Measurements from ENCODE around the gene PPFIA1. TPM values are rescaled to one million over a fixed set of nuclear protein-coding genes. Genes with fewer than 3 reads are reported as not detected.

PPFIA1 gene
- total and polyA plus RNA-seq, 7 donors, result 13.2 to 62.1 (median 43.4) TPM

DNA sequence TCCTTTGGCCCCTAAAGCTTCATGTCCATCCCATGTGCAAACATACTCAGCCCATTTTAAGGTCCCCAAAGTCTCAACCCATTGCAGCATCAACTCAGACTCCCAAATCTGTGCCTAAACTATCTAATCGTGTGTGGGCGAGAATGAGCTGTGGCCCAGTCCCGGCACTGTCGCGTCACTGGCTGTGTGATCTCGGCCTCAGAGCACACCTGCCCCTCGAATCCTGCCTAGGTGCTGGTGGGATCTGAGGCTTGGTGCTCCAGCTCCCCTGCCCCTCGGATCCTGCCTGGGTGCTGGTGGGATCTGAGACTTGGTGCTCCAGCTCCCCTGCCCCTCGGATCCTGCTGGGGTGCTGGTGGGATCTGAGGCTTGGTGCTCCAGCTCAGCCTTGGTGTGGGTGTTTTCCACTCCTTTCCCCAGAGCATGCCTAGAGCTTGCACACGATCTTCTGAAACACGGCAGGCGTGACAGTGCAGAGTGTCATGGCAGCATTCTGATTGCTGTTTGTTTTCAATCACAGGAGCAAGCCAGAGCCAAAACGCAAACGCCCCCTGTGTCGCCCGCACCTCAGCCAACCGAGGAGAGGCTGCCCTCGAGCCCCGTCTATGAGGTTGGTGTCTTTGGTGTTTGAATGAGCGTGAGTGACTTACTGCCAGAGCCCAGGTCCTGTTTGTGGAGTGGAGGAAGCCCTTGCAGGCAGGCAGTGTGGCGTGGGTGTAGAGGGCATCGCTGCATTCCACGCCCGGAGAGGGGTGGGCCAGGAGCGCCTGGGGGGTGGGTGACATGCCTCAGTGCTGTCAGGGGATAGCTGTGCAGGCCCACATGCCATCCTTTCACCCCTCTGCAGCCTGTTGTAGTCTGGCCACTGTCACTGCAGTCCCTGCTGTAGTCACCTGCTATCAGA lies 160.4 kb downstream of the PPFIA1 start:
- WGBS, 2 donors, result 94 to 95% methylated on average over 25 of the region's 25 CpGs
- Histone ChIP-seq H3K4me1 (no peaks in the 10 kb centered on the region), H3K27me3 (no peaks in the 10 kb centered on the region), H3K4me3 (no peak overlapping the region), H3K27ac (no peak overlapping the region), H3K36me3 (peaks cover 53 to 98% (median 71%) of the 10 kb centered on the region in 4 donors), H3K9me3 (no peaks in the 10 kb centered on the region)
- TF ChIP-seq, protein P1, sequence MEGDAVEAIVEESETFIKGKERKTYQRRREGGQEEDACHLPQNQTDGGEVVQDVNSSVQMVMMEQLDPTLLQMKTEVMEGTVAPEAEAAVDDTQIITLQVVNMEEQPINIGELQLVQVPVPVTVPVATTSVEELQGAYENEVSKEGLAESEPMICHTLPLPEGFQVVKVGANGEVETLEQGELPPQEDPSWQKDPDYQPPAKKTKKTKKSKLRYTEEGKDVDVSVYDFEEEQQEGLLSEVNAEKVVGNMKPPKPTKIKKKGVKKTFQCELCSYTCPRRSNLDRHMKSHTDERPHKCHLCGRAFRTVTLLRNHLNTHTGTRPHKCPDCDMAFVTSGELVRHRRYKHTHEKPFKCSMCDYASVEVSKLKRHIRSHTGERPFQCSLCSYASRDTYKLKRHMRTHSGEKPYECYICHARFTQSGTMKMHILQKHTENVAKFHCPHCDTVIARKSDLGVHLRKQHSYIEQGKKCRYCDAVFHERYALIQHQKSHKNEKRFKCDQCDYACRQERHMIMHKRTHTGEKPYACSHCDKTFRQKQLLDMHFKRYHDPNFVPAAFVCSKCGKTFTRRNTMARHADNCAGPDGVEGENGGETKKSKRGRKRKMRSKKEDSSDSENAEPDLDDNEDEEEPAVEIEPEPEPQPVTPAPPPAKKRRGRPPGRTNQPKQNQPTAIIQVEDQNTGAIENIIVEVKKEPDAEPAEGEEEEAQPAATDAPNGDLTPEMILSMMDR (IDR thresholded peaks at IDR 0.05), result no peak
- no peak for TF ChIP-seq POLR2A (IDR thresholded peaks at IDR 0.05)
- TF ChIP-seq POLR2AphosphoS5 (IDR thresholded peaks at IDR 0.05), result no peak
- no peak for TF ChIP-seq EP300 (IDR thresholded peaks at IDR 0.05)
- DNase-seq, result no peak
- intact Hi-C loops (cut with DNase I), result no loop called here

DNA sequence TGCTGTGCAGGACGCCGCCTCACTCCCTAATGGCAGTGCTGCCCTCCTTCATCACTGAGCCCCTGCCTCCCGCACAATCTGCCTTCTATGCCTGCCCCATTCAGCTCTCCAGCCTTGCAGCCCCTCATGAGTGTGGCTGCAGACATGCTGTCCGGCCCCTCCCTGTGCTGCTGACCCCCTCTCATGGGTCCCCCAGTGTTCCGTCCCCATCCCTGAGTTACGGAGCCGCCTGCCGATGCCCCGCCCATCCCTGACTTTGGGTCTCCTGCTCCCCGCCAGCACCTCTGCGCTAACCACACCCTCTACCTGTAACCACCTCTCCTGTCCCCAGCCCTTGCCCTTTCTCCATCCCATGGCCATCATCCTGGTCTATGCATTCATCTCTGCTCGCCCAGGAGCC lies 161.1 kb downstream of the PPFIA1 start:
- Histone ChIP-seq H3K9me3 (no peaks in the 10 kb centered on the region), H3K27ac (no peak overlapping the region), H3K4me3 (no peak overlapping the region), H3K27me3 (no peaks in the 10 kb centered on the region), H3K4me1 (no peaks in the 10 kb centered on the region), H3K36me3 (peaks cover 53 to 98% (median 73%) of the 10 kb centered on the region in 4 donors)
- intact Hi-C loops (cut with DNase I), result no loop called here
- 95 to 96% methylated on average over 12 of the region's 12 CpGs for WGBS, 2 donors
- TF ChIP-seq POLR2AphosphoS5 (IDR thresholded peaks at IDR 0.05) (no peak), EP300 (IDR thresholded peaks at IDR 0.05) (no peak), POLR2A (IDR thresholded peaks at IDR 0.05) (no peak)
- TF ChIP-seq, protein P1 (IDR thresholded peaks at IDR 0.05), result no peak
- no peak for DNase-seq

DNA sequence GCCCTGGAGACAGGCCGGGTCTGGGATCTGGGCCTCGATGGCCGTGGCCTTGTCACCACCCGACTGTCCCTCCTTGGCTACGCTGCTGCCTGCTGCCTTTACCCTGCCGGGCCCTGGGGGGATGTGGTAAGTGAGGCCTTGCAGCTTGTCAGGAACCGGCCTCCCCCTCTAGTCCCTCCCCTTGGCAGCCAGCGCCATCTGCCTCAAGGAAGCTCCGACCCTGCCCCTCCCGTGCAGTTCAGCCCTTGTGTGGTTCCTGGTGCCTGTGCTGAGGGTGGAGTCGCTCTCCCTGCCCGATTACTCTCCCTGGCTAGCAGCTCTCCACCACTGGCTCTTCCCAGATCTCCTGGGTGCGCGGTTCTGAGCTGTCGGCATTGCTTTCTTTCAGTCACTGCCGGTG lies 161.6 kb downstream of the PPFIA1 start:
- intact Hi-C loops (cut with DNase I), result no loop called here
- Histone ChIP-seq H3K4me1 (no peaks in the 10 kb centered on the region), H3K27me3 (no peaks in the 10 kb centered on the region), H3K4me3 (no peak overlapping the region), H3K36me3 (peaks cover 53 to 98% (median 75%) of the 10 kb centered on the region in 4 donors), H3K9me3 (no peaks in the 10 kb centered on the region), H3K27ac (no peak overlapping the region)
- TF ChIP-seq POLR2AphosphoS5 (IDR thresholded peaks at IDR 0.05), result no peak
- no peak for TF ChIP-seq EP300 (IDR thresholded peaks at IDR 0.05)
- TF ChIP-seq, protein P1 (IDR thresholded peaks at IDR 0.05), result no peak
- TF ChIP-seq POLR2A (IDR thresholded peaks at IDR 0.05), result no peak
- no peak for DNase-seq
- WGBS, 2 donors, result 68 to 83% methylated on average over 16 of the region's 16 CpGs

DNA sequence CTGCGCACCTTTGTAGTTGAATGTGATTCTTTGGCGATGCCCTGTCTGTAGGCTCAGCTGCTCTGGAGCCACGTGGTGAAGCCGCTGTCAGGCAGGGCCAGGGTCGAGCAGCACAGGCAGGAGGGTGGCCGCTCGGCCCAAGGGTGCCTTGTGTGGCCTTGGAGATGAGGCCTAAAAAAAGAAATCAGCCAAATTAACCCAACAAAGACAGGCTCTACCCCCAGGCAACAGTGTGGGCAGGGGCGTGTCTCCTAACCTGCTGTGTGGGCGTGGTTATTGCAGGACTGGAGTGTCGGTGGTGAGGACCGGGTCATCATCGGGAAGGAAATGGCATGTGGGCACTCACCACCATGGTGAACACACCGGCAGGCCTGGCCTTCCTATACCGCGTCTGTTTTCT lies 162.1 kb downstream of the PPFIA1 start:
- H3K9me3 ChIP-seq, result no peaks in the 10 kb centered on the region
- peaks cover 51 to 98% (median 78%) of the 10 kb centered on the region in 4 donors for H3K36me3 ChIP-seq
- intact Hi-C loops (cut with DNase I), result no loop called here
- TF ChIP-seq EP300 (IDR thresholded peaks at IDR 0.05), result no peak
- TF ChIP-seq POLR2AphosphoS5 (IDR thresholded peaks at IDR 0.05), result no peak
- no peak for TF ChIP-seq POLR2A (IDR thresholded peaks at IDR 0.05)
- TF ChIP-seq, protein P1 (IDR thresholded peaks at IDR 0.05), result no peak
- H3K27ac ChIP-seq, result no peak overlapping the region
- DNase-seq, result no peak
- no peaks in the 10 kb centered on the region for H3K4me1 ChIP-seq
- H3K4me3 ChIP-seq, result no peak overlapping the region
- WGBS, 2 donors, result 83 to 86% methylated on average over 15 of the region's 15 CpGs
- H3K27me3 ChIP-seq, result no peaks in the 10 kb centered on the region

Measured in sigmoid colon (tissue), 7 donors.